GM23338 (cell line): ENCODE results near the gene ABCA7. TPM values are rescaled to one million over a fixed set of nuclear protein-coding genes. Genes with fewer than 3 reads are reported as not detected.
A peak's percentile ranks its signal among the peaks of the same experiment; 100 is the strongest.

Source experiments
- ATAC-seq: fragments of 200-7000 bp; cut with Tn5 transposase; 3 replicates; pipeline ENCODE4 v1.9.1; 2020
- DNase-seq: peaks from one replicate; pipeline ENCODE4 v3.0.0-alpha.2; 2015; ENCODE audit warnings: low spot score
- H2AFZ ChIP-seq: fragments of 200-600 bp; sonication (generic); 2 replicates; pipeline ENCODE4 v1.8.0; 2016; ENCODE audit warnings: antibody characterized with exemption, mild to moderate bottlenecking, moderate library complexity
- H3F3A ChIP-seq: fragments of 200-600 bp; sonication (generic); replicated peaks from 2 replicates; pipeline ENCODE4 v1.8.0; 2017; ENCODE audit warnings: antibody characterized with exemption, mixed run types, low read depth
- H3K27ac ChIP-seq: fragments of 200-600 bp; sonication (generic); 2 replicates; pipeline ENCODE4 v1.6.1; 2016; ENCODE audit warnings: low read depth
- H3K27me3 ChIP-seq: fragments of 200-600 bp; sonication (generic); 2 replicates; pipeline ENCODE4 v1.8.0; 2016; ENCODE audit warnings: mild to moderate bottlenecking, mixed run types, moderate library complexity; ENCODE audit not compliant: insufficient read depth
- H3K36me3 ChIP-seq: fragments of 200-600 bp; sonication (generic); 2 replicates; pipeline ENCODE4 v1.8.0; 2016; ENCODE audit warnings: mild to moderate bottlenecking; ENCODE audit not compliant: insufficient read depth
- H3K4me1 ChIP-seq: fragments of 200-600 bp; sonication (generic); 2 replicates; pipeline ENCODE4 v1.8.0; 2016; ENCODE audit warnings: mild to moderate bottlenecking, moderate library complexity; ENCODE audit not compliant: insufficient read depth
- H3K4me2 ChIP-seq: fragments of 200-600 bp; sonication (generic); 2 replicates; pipeline ENCODE4 v1.7.1; 2017; ENCODE audit warnings: mixed run types
- H3K4me3 ChIP-seq: fragments of 200-600 bp; sonication (generic); 2 replicates; pipeline ENCODE4 v1.6.1; 2016; ENCODE audit warnings: mixed run types
- H3K79me2 ChIP-seq: fragments of 200-600 bp; sonication (generic); replicated peaks from 2 replicates; pipeline ENCODE4 v1.8.0; 2017; ENCODE audit warnings: mild to moderate bottlenecking; ENCODE audit not compliant: insufficient read depth
- H3K9me2 ChIP-seq: fragments of 200-600 bp; sonication (generic); 2 replicates; pipeline ENCODE4 v1.8.0; 2017; ENCODE audit not compliant: insufficient read depth
- H4K20me1 ChIP-seq: fragments of 200-600 bp; sonication (generic); replicated peaks from 2 replicates; pipeline ENCODE4 v1.8.0; 2017; ENCODE audit warnings: mild to moderate bottlenecking; ENCODE audit not compliant: insufficient read depth
- H3K27ac Mint-ChIP-seq: 2 replicates; pipeline ENCODE4 v1.8.0; 2020; ENCODE audit warnings: inconsistent platforms, mild to moderate bottlenecking, moderate library complexity, mixed read lengths
- H3K27me3 Mint-ChIP-seq: 3 replicates; pipeline ENCODE4 v1.8.0; 2022; ENCODE audit warnings: low read depth, mild to moderate bottlenecking, moderate library complexity, mixed read lengths, inconsistent platforms; ENCODE audit not compliant: insufficient read depth, poor library complexity
- H3K36me3 Mint-ChIP-seq: 3 replicates; pipeline ENCODE4 v1.8.0; 2021; ENCODE audit warnings: low read depth, mild to moderate bottlenecking, inconsistent platforms, moderate library complexity, mixed read lengths
- H3K4me1 Mint-ChIP-seq: 3 replicates; pipeline ENCODE4 v1.8.0; 2020; ENCODE audit warnings: mild to moderate bottlenecking, inconsistent platforms, mixed read lengths
- H3K4me3 Mint-ChIP-seq: 3 replicates; pipeline ENCODE4 v1.8.0; 2021; ENCODE audit warnings: moderate library complexity, mild to moderate bottlenecking, inconsistent platforms, mixed read lengths
- H3K9me3 Mint-ChIP-seq: 3 replicates; pipeline ENCODE4 v1.8.0; 2020; ENCODE audit warnings: moderate library complexity, mild to moderate bottlenecking, inconsistent platforms, mixed read lengths
- CREB1 ChIP-seq: fragments of 250-450 bp; sonication (Bioruptor Pico); IDR thresholded peaks from 2 replicates; pipeline ENCODE4 v1.5.0; 2020; ENCODE audit warnings: low read depth, mild to moderate bottlenecking, moderate library complexity
- EZH2 ChIP-seq: fragments of 200-600 bp; sonication (generic); IDR thresholded peaks from one replicate; pipeline ENCODE4 v1.8.0; 2017; ENCODE audit warnings: antibody characterized with exemption, mild to moderate bottlenecking, low read depth; ENCODE audit not compliant: unreplicated experiment
- JUNB ChIP-seq: IDR thresholded peaks from one replicate; pipeline ENCODE4 v1.6.1; 2016; ENCODE audit warnings: antibody characterized with exemption; ENCODE audit not compliant: unreplicated experiment
- NANOG ChIP-seq: IDR thresholded peaks from 2 replicates; pipeline ENCODE4 v1.6.1; 2016; ENCODE audit warnings: antibody characterized with exemption, borderline replicate concordance
- POLR2AphosphoS5 ChIP-seq: IDR thresholded peaks from 2 replicates; pipeline ENCODE4 v1.6.1; 2016; ENCODE audit warnings: antibody characterized with exemption, low read depth
- polyA plus RNA-seq: library from polyadenylated mRNA; unstranded; fragments of >200 nt; fragmentation: Nextera tagmentation; extraction: Ambion mirVana; gene quantifications from 2 replicates; pipeline ENCODE4 v1.2.1, GENCODE V29; 2016
- total RNA-seq: library from RNA; depleted of rRNA; stranded (reverse); fragments of >200 nt; shearing (Covaris generic); gene quantifications from 2 replicates; pipeline ENCODE4 v1.2.3, GENCODE V29; 2014
- TF ChIP-seq, protein P1 (sequence below), 2 experiments: fragments of 200-600 bp in 1 of 2; sonication (generic) in 1 of 2; conservative IDR thresholded peaks; 2 replicates each; pipeline versions ENCODE4 v1.5.1 to v1.6.1; 2016 to 2017; ENCODE audit warnings: antibody characterized with exemption in 2 of 2, low read depth in 2 of 2, mild to moderate bottlenecking in 2 of 2, moderate library complexity in 1 of 2

ABCA7 gene
- total and polyA plus RNA-seq, 2 experiments from 2014 or later, result 22.2 to 27.4 TPM

GRCh38 chr19:1076951-1077350, 37.0 kb downstream of the ABCA7 start:
- H3K9me3 Mint-ChIP-seq, result no peaks in the 10 kb centered on the region
- Histone ChIP-seq H3K4me1 (no peaks in the 10 kb centered on the region; the same call in 1 of the 2 replicates), H3K79me2 (0 out of 2 replicates have a peak, but pooled peaks cover 4% of the 10 kb centered on the region), H3K36me3 (peaks cover 4% of the 10 kb centered on the region; the same call in 1 of the 2 replicates), H2AFZ (no peak overlapping the region), H3K4me2 (no peak overlapping the region), H3F3A (peaks cover 17% of the 10 kb centered on the region), H3K27ac (no peak overlapping the region), H4K20me1 (0 out of 2 replicates have a peak, but pooled peaks cover 1% of the 10 kb centered on the region), H3K27me3 (0 out of 2 replicates have a peak, but pooled peaks cover 1% of the 10 kb centered on the region), H3K9me2 (no peaks in the 10 kb centered on the region), H3K4me3 (no peak overlapping the region)
- peaks cover 10% of the 10 kb centered on the region for H3K27me3 Mint-ChIP-seq
- DNase-seq (no peak), ATAC-seq (no peak)
- H3K4me3 Mint-ChIP-seq, result no peak overlapping the region
- H3K27ac Mint-ChIP-seq, result no peak overlapping the region
- H3K36me3 Mint-ChIP-seq, result peaks cover 35% of the 10 kb centered on the region
- H3K4me1 Mint-ChIP-seq, result peaks cover under 1% of the 10 kb centered on the region; the same call in 1 of the 3 replicates
- TF ChIP-seq JUNB, result no peak
- TF ChIP-seq EZH2, result no peak
- no peak for TF ChIP-seq NANOG
- no peak for TF ChIP-seq POLR2AphosphoS5

- H3K4me3 ChIP-seq, result no peak overlapping the region
- H3K36me3 Mint-ChIP-seq, result peaks cover 51% of the 10 kb centered on the region
- peaks cover 23% of the 10 kb centered on the region for H3F3A ChIP-seq
- no peak overlapping the region for H3K4me2 ChIP-seq
- no peak overlapping the region for H3K27ac ChIP-seq
- H3K27me3 ChIP-seq, result no peaks in the 10 kb centered on the region
- H3K4me3 Mint-ChIP-seq, result no peak overlapping the region
- no peaks in the 10 kb centered on the region for H3K79me2 ChIP-seq
- peaks cover 4% of the 10 kb centered on the region; the same call in 1 of the 2 replicates for H3K36me3 ChIP-seq
- TF ChIP-seq CREB1 (CRISPR knock-in tag) (no peak), POLR2AphosphoS5 (no peak), NANOG (no peak)
- TF ChIP-seq, protein P1, sequence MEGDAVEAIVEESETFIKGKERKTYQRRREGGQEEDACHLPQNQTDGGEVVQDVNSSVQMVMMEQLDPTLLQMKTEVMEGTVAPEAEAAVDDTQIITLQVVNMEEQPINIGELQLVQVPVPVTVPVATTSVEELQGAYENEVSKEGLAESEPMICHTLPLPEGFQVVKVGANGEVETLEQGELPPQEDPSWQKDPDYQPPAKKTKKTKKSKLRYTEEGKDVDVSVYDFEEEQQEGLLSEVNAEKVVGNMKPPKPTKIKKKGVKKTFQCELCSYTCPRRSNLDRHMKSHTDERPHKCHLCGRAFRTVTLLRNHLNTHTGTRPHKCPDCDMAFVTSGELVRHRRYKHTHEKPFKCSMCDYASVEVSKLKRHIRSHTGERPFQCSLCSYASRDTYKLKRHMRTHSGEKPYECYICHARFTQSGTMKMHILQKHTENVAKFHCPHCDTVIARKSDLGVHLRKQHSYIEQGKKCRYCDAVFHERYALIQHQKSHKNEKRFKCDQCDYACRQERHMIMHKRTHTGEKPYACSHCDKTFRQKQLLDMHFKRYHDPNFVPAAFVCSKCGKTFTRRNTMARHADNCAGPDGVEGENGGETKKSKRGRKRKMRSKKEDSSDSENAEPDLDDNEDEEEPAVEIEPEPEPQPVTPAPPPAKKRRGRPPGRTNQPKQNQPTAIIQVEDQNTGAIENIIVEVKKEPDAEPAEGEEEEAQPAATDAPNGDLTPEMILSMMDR (conservative IDR thresholded peaks at IDR 0.05; ENCODE audit: low read depth in 2 of 2), result peak in 1 of 2 experiments; percentile 27; a peak in 1 of 4 replicates
- peak; percentile 61 for DNase-seq
- no peaks in the 10 kb centered on the region for H4K20me1 ChIP-seq
- H3K9me2 ChIP-seq, result no peaks in the 10 kb centered on the region
- no peak overlapping the region for H2AFZ ChIP-seq
- ATAC-seq, result no peak
- H3K9me3 Mint-ChIP-seq, result no peaks in the 10 kb centered on the region
- H3K4me1 ChIP-seq, result no peaks in the 10 kb centered on the region; the same call in 1 of the 2 replicates
- no peaks in the 10 kb centered on the region for H3K4me1 Mint-ChIP-seq
- no peak overlapping the region for H3K27ac Mint-ChIP-seq
- peaks cover 16% of the 10 kb centered on the region for H3K27me3 Mint-ChIP-seq
Measured at GRCh38 chr19:1079566-1080111, 39.7 kb downstream of the ABCA7 start.
